ENCODE results near the gene NGF.

NGF gene

GRCh38 chr1:115284209-115284608 lies 53.8 kb downstream of the NGF start:
- Histone ChIP-seq H3K36me3 (ENCODE audit: control insufficient read depth, insufficient read depth, low read length) (no peaks in the 10 kb centered on the region), H3K27me3 (replicated peaks; ENCODE audit: control insufficient read depth, insufficient read depth, low read length) (no peaks in the 10 kb centered on the region; the same call in none of the 2 replicates), H3K4me3 (replicated peaks; ENCODE audit: low read depth, low read length) (no peak overlapping the region)
- DNase-seq (ENCODE audit: extremely low read depth, insufficient read length), result no peak
- no peak for TF ChIP-seq CTCF (IDR thresholded peaks at IDR 0.05; ENCODE audit: insufficient read depth, low read length, poor library complexity, severe bottlenecking)

GRCh38 chr1:115283681-115284146 lies 54.3 kb downstream of the NGF start:
- no peaks in the 10 kb centered on the region; the same call in none of the 2 replicates for H3K27me3 ChIP-seq (replicated peaks; ENCODE audit: control insufficient read depth, insufficient read depth, low read length)
- no peak for TF ChIP-seq CTCF (IDR thresholded peaks at IDR 0.05; ENCODE audit: insufficient read depth, low read length, poor library complexity, severe bottlenecking)
- DNase-seq (ENCODE audit: extremely low read depth, insufficient read length), result no peak
- H3K4me3 ChIP-seq (replicated peaks; ENCODE audit: low read depth, low read length), result no peak overlapping the region
- no peaks in the 10 kb centered on the region for H3K36me3 ChIP-seq (ENCODE audit: control insufficient read depth, insufficient read depth, low read length)

DNA sequence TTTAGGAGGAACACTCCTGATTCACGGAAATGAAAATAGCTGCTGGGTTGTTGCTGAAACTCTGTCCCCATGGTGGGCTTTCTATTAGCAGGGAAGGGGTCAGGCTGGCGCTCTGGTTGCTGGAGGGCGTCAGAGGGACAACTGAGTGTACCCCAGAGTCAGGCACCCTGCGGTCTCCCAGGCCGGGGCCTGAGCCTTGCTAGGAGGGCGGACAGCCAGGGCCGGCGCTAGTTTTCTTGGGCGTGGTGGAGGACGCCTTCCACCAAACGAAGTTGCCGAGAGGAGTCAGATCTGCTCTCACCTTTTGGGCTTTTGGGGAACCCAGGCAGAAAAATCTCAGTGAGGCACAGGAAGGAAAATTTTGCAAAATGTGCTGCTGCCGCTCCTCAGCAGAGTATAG lies 54.8 kb downstream of the NGF start:
- Histone ChIP-seq H3K27me3 (replicated peaks; ENCODE audit: control insufficient read depth, insufficient read depth, low read length) (no peaks in the 10 kb centered on the region; the same call in none of the 2 replicates), H3K4me3 (replicated peaks; ENCODE audit: low read depth, low read length) (no peak overlapping the region), H3K36me3 (ENCODE audit: control insufficient read depth, insufficient read depth, low read length) (no peaks in the 10 kb centered on the region)
- DNase-seq (ENCODE audit: extremely low read depth, insufficient read length), result no peak
- no peak for TF ChIP-seq CTCF (IDR thresholded peaks at IDR 0.05; ENCODE audit: insufficient read depth, low read length, poor library complexity, severe bottlenecking)

DNA sequence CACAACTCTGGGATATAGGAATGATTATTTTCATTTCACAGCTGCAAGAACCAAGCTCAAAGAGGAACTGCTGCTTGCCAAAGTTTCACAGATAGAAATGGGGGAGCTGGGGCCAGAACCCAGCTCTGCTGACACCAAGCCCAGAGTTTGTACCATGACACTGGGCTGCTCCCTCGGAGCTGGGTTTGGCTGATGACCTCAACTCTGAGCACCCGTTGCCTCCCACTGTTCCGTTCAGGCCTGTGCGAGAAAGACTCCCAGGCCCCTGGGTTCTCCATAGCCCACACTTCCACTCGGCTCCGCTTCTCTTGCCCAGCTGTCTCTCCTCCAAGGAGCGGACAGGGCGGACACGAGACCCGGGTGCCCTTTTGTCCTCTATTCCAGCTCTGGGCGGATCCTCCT lies 55.2 kb downstream of the NGF start:
- H3K27me3 ChIP-seq (replicated peaks; ENCODE audit: control insufficient read depth, insufficient read depth, low read length), result no peaks in the 10 kb centered on the region; the same call in none of the 2 replicates
- no peaks in the 10 kb centered on the region for H3K36me3 ChIP-seq (ENCODE audit: control insufficient read depth, insufficient read depth, low read length)
- no peak for TF ChIP-seq CTCF (IDR thresholded peaks at IDR 0.05; ENCODE audit: insufficient read depth, low read length, poor library complexity, severe bottlenecking)
- no peak for DNase-seq (ENCODE audit: extremely low read depth, insufficient read length)
- no peak overlapping the region for H3K4me3 ChIP-seq (replicated peaks; ENCODE audit: low read depth, low read length)

- no peak for DNase-seq (ENCODE audit: extremely low read depth, insufficient read length)
- Histone ChIP-seq H3K4me3 (replicated peaks; ENCODE audit: low read depth, low read length) (no peak overlapping the region), H3K27me3 (replicated peaks; ENCODE audit: control insufficient read depth, insufficient read depth, low read length) (no peaks in the 10 kb centered on the region; the same call in none of the 2 replicates), H3K36me3 (ENCODE audit: control insufficient read depth, insufficient read depth, low read length) (no peaks in the 10 kb centered on the region)
- no peak for TF ChIP-seq CTCF (IDR thresholded peaks at IDR 0.05; ENCODE audit: insufficient read depth, low read length, poor library complexity, severe bottlenecking)
Observed at GRCh38 chr1:115281143-115281542, 56.9 kb downstream of the NGF start.

GRCh38 chr1:115280064-115280463 lies 58.0 kb downstream of the NGF start:
- no peaks in the 10 kb centered on the region; the same call in none of the 2 replicates for H3K27me3 ChIP-seq (replicated peaks; ENCODE audit: control insufficient read depth, insufficient read depth, low read length)
- TF ChIP-seq CTCF (IDR thresholded peaks at IDR 0.05; ENCODE audit: insufficient read depth, low read length, poor library complexity, severe bottlenecking), result no peak
- H3K4me3 ChIP-seq (replicated peaks; ENCODE audit: low read depth, low read length), result no peak overlapping the region
- no peak for DNase-seq (ENCODE audit: extremely low read depth, insufficient read length)
- H3K36me3 ChIP-seq (ENCODE audit: control insufficient read depth, insufficient read depth, low read length), result no peaks in the 10 kb centered on the region
